WTC11 (cell line): Measurements from ENCODE around the gene DCAF11. TPM values are rescaled to one million over a fixed set of nuclear protein-coding genes. Genes with fewer than 3 reads are reported as not detected.

Experiments
- ATAC-seq: fragments of 200-7000 bp; cut with Tn5 transposase; 2 replicates; pipeline ENCODE4 v1.10.0; 2021; ENCODE audit warnings: mild to moderate bottlenecking, moderate library complexity
- CTCF ChIA-PET: fragments of 300-600 bp; sonication (Branson Sonifier 250); formaldehyde crosslinking; loops from one replicate; lab custom pipeline; 2021; ENCODE audit warnings: antibody characterized with exemption; lab: Charles Lee
- POLR2A ChIA-PET: fragments of 350-600 bp; sonication (Branson Sonifier 250); formaldehyde crosslinking; loops from one replicate; lab custom pipeline; 2021; ENCODE audit warnings: antibody characterized with exemption; lab: Charles Lee
- DNase-seq: peaks from one replicate; pipeline ENCODE4 v3.0.0; 2021; ENCODE audit warnings: low spot score
- H3K27ac Mint-ChIP-seq: 2 replicates; pipeline ENCODE4 v1.8.0; 2021; ENCODE audit warnings: mixed read lengths
- H3K27me3 Mint-ChIP-seq: 2 replicates; pipeline ENCODE4 v1.8.0; 2021; ENCODE audit warnings: low read depth, mild to moderate bottlenecking, moderate library complexity, mixed read lengths
- H3K36me3 Mint-ChIP-seq: 2 replicates; pipeline ENCODE4 v1.8.0; 2021; ENCODE audit warnings: mixed read lengths
- H3K4me1 Mint-ChIP-seq: 2 replicates; pipeline ENCODE4 v1.8.0; 2022; ENCODE audit warnings: mixed read lengths
- H3K4me3 Mint-ChIP-seq: 2 replicates; pipeline ENCODE4 v1.8.0; 2021; ENCODE audit warnings: mild to moderate bottlenecking, moderate library complexity, mixed read lengths
- H3K9me3 Mint-ChIP-seq: 2 replicates; pipeline ENCODE4 v1.8.0; 2021; ENCODE audit warnings: mixed read lengths
- ATF1 ChIP-seq: sonication (generic); formaldehyde crosslinking; IDR thresholded peaks from 2 replicates; pipeline ENCODE4 v1.8.1; 2023; ENCODE audit warnings: mild to moderate bottlenecking, moderate library complexity, missing genetic modification reagents
- CTCF ChIP-seq: fragments of 200-600 bp; IDR thresholded peaks from 2 replicates; pipeline ENCODE4 v1.8.0; 2022; ENCODE audit warnings: antibody characterized with exemption
- FOXK1 ChIP-seq: sonication (generic); formaldehyde crosslinking; IDR thresholded peaks from 2 replicates; pipeline ENCODE4 v1.8.0; 2022; ENCODE audit warnings: mild to moderate bottlenecking, moderate library complexity, missing genetic modification reagents
- MYBL2 ChIP-seq: sonication (generic); formaldehyde crosslinking; IDR thresholded peaks from 2 replicates; pipeline ENCODE4 v1.8.1; 2023; ENCODE audit warnings: mild to moderate bottlenecking, moderate library complexity, missing genetic modification reagents
- NFYB ChIP-seq: sonication (generic); formaldehyde crosslinking; conservative IDR thresholded peaks from 2 replicates; pipeline ENCODE4 v1.8.0; 2022; ENCODE audit warnings: low read depth, missing genetic modification reagents
- NR2C2 ChIP-seq: sonication (generic); formaldehyde crosslinking; IDR thresholded peaks from 2 replicates; pipeline ENCODE4 v1.8.0; 2022; ENCODE audit warnings: mild to moderate bottlenecking, missing genetic modification reagents
- PRRX2 ChIP-seq: fragments of 250-450 bp; sonication (Bioruptor Pico); IDR thresholded peaks from 2 replicates; pipeline ENCODE4 v1.8.0; 2021; ENCODE audit warnings: mild to moderate bottlenecking
- RELA ChIP-seq: sonication (generic); formaldehyde crosslinking; IDR thresholded peaks from 2 replicates; pipeline ENCODE4 v1.8.1; 2022; ENCODE audit warnings: missing genetic modification reagents, mild to moderate bottlenecking, borderline replicate concordance
- SOX15 ChIP-seq: fragments of 250-450 bp; sonication (Bioruptor Pico); IDR thresholded peaks from 2 replicates; pipeline ENCODE4 v1.9.0; 2021; ENCODE audit warnings: mild to moderate bottlenecking
- TP53 ChIP-seq: sonication (generic); formaldehyde crosslinking; IDR thresholded peaks from 2 replicates; pipeline ENCODE4 v1.8.1; 2023; ENCODE audit warnings: mild to moderate bottlenecking, missing genetic modification reagents
- ZMAT4 ChIP-seq: fragments of 250-450 bp; sonication (Bioruptor Pico); IDR thresholded peaks from 2 replicates; pipeline ENCODE4 v1.9.0; 2021; ENCODE audit warnings: mild to moderate bottlenecking
- ZNF138 ChIP-seq: sonication (generic); formaldehyde crosslinking; conservative IDR thresholded peaks from 2 replicates; pipeline ENCODE4 v1.8.1; 2022; ENCODE audit warnings: mild to moderate bottlenecking, moderate library complexity, missing genetic modification reagents
- ZNF219 ChIP-seq: sonication (generic); formaldehyde crosslinking; IDR thresholded peaks from 2 replicates; pipeline ENCODE4 v1.8.0; 2023; ENCODE audit warnings: missing genetic modification reagents, mild to moderate bottlenecking, borderline replicate concordance
- ZNF263 ChIP-seq: sonication (generic); formaldehyde crosslinking; IDR thresholded peaks from 2 replicates; pipeline ENCODE4 v1.8.1; 2022; ENCODE audit warnings: low read depth, mild to moderate bottlenecking, moderate library complexity, missing genetic modification reagents
- total RNA-seq: library from RNA; stranded (reverse); gene quantifications from 3 replicates; pipeline ENCODE4 v1.2.3, GENCODE V29; 2021
- TF ChIP-seq, protein P1 (sequence below): fragments of 250-450 bp; sonication (Bioruptor Pico); IDR thresholded peaks from 2 replicates; pipeline ENCODE4 v1.8.0; 2021; ENCODE audit warnings: mild to moderate bottlenecking
- TF ChIP-seq, protein P2 (sequence below): fragments of 250-450 bp; sonication (Bioruptor Pico); IDR thresholded peaks from 2 replicates; pipeline ENCODE4 v2.1.2; 2022; ENCODE audit warnings: mild to moderate bottlenecking, moderate library complexity
- TF ChIP-seq, protein P3 (sequence below): sonication (generic); formaldehyde crosslinking; IDR thresholded peaks from 2 replicates; pipeline ENCODE4 v1.8.0; 2022; ENCODE audit warnings: mild to moderate bottlenecking, missing genetic modification reagents
- TF ChIP-seq, protein P4 (sequence below): sonication (generic); formaldehyde crosslinking; IDR thresholded peaks from 2 replicates; pipeline ENCODE4 v1.8.0; 2022; ENCODE audit warnings: mild to moderate bottlenecking, missing genetic modification reagents
- TF ChIP-seq, protein P5 (sequence below): fragments of 250-450 bp; sonication (Bioruptor Pico); conservative IDR thresholded peaks from 2 replicates; pipeline ENCODE4 v1.9.0; 2021; ENCODE audit warnings: mild to moderate bottlenecking

DCAF11 gene
- total RNA-seq, 1 experiment from 2014 or later = 73.6 TPM

GRCh38 chr14:24074625-24075484 is 39.7 kb upstream of the DCAF11 start:
- CTCF ChIA-PET = interaction anchor here (0.8 to 2.5 kb wide), 7 partner anchors 15 to 86 kb away, joined by 3 to 17 read pairs (median 6); partner anchors contain the start of genes IRF9 and PCK2
- Mint-ChIP-seq H3K4me3 (no peak overlapping the region), H3K27ac (no peak overlapping the region), H3K4me1 (peaks cover 18% of the 10 kb centered on the region), H3K27me3 (no peaks in the 10 kb centered on the region; the same call in none of the 2 replicates), H3K36me3 (no peaks in the 10 kb centered on the region), H3K9me3 (no peaks in the 10 kb centered on the region)
- no peak for TF ChIP-seq ZMAT4
- TF ChIP-seq, protein P1, sequence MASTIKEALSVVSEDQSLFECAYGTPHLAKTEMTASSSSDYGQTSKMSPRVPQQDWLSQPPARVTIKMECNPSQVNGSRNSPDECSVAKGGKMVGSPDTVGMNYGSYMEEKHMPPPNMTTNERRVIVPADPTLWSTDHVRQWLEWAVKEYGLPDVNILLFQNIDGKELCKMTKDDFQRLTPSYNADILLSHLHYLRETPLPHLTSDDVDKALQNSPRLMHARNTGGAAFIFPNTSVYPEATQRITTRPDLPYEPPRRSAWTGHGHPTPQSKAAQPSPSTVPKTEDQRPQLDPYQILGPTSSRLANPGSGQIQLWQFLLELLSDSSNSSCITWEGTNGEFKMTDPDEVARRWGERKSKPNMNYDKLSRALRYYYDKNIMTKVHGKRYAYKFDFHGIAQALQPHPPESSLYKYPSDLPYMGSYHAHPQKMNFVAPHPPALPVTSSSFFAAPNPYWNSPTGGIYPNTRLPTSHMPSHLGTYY (CRISPR knock-in tag) = no peak
- no peak for ATAC-seq
- no peak for DNase-seq
- POLR2A ChIA-PET = interaction anchor here (1.7 kb wide), 1 partner anchor 19 kb away, joined by 4 read pairs; the partner anchor contains the start of gene PCK2

GRCh38 chr14:24075485-24076301 is 38.9 kb upstream of the DCAF11 start:
- DNase-seq (no peak), ATAC-seq (no peak)
- H3K4me3 Mint-ChIP-seq = no peak overlapping the region
- H3K4me1 Mint-ChIP-seq = peaks cover 26% of the 10 kb centered on the region
- TF ChIP-seq ATF1 (CRISPR knock-in tag) (no peak), FOXK1 (CRISPR knock-in tag) (no peak), ZNF263 (CRISPR knock-in tag) (no peak)
- no peaks in the 10 kb centered on the region for H3K9me3 Mint-ChIP-seq
- CTCF ChIA-PET = interaction anchor here (1.1 to 2.5 kb wide), 5 partner anchors 14 to 85 kb away, joined by 3 to 17 read pairs (median 6); partner anchors contain the start of genes IRF9 and PCK2
- POLR2A ChIA-PET = interaction anchor here (1.7 kb wide), 1 partner anchor 18 kb away, joined by 4 read pairs; the partner anchor contains the start of gene PCK2
- H3K27me3 Mint-ChIP-seq = peaks cover 2% of the 10 kb centered on the region
- H3K27ac Mint-ChIP-seq = no peak overlapping the region
- H3K36me3 Mint-ChIP-seq = no peaks in the 10 kb centered on the region

DNA sequence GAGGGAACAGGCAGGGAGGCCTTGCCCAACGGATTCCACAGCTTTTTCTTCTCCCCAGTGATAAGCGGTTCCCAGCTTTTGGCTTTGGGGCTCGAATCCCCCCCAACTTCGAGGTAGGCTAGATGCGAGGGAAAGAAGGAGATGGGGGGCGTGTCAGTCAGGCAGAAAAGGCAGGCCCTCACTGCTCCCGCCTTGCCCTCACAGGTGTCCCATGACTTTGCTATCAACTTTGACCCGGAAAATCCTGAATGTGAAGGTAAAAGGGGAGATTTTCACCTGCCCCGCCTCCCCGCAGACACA is 38.3 kb upstream of the DCAF11 start:
- CTCF ChIA-PET = interaction anchor here (1.1 to 2.5 kb wide), 4 partner anchors 14 to 85 kb away, joined by 3 to 17 read pairs (median 10); partner anchors contain the start of genes IRF9 and PCK2
- no peaks in the 10 kb centered on the region for H3K9me3 Mint-ChIP-seq
- no peak overlapping the region for H3K4me3 Mint-ChIP-seq
- ATAC-seq (no peak), DNase-seq (no peak)
- POLR2A ChIA-PET = no interaction called here
- H3K27me3 Mint-ChIP-seq = peaks cover 2% of the 10 kb centered on the region
- H3K27ac Mint-ChIP-seq = no peak overlapping the region; the same call in 1 of the 2 replicates
- H3K36me3 Mint-ChIP-seq = no peaks in the 10 kb centered on the region
- peaks cover 29% of the 10 kb centered on the region for H3K4me1 Mint-ChIP-seq
- TF ChIP-seq TP53 (CRISPR knock-in tag) = no peak
- TF ChIP-seq RELA = no peak
- TF ChIP-seq NR2C2 (CRISPR knock-in tag) = no peak
- no peak for TF ChIP-seq CTCF
- TF ChIP-seq SOX15 (CRISPR knock-in tag) = no peak
- TF ChIP-seq, protein P2, sequence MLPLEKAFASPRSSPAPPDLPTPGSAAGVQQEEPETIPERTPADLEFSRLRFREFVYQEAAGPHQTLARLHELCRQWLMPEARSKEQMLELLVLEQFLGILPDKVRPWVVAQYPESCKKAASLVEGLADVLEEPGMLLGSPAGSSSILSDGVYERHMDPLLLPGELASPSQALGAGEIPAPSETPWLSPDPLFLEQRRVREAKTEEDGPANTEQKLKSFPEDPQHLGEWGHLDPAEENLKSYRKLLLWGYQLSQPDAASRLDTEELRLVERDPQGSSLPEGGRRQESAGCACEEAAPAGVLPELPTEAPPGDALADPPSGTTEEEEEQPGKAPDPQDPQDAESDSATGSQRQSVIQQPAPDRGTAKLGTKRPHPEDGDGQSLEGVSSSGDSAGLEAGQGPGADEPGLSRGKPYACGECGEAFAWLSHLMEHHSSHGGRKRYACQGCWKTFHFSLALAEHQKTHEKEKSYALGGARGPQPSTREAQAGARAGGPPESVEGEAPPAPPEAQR = no peak
- TF ChIP-seq, protein P3, sequence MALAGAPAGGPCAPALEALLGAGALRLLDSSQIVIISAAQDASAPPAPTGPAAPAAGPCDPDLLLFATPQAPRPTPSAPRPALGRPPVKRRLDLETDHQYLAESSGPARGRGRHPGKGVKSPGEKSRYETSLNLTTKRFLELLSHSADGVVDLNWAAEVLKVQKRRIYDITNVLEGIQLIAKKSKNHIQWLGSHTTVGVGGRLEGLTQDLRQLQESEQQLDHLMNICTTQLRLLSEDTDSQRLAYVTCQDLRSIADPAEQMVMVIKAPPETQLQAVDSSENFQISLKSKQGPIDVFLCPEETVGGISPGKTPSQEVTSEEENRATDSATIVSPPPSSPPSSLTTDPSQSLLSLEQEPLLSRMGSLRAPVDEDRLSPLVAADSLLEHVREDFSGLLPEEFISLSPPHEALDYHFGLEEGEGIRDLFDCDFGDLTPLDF (CRISPR knock-in tag) = no peak
- TF ChIP-seq, protein P4, sequence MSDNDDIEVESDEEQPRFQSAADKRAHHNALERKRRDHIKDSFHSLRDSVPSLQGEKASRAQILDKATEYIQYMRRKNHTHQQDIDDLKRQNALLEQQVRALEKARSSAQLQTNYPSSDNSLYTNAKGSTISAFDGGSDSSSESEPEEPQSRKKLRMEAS (CRISPR knock-in tag) = no peak
- no peak for TF ChIP-seq ZNF138
- TF ChIP-seq, protein P5, sequence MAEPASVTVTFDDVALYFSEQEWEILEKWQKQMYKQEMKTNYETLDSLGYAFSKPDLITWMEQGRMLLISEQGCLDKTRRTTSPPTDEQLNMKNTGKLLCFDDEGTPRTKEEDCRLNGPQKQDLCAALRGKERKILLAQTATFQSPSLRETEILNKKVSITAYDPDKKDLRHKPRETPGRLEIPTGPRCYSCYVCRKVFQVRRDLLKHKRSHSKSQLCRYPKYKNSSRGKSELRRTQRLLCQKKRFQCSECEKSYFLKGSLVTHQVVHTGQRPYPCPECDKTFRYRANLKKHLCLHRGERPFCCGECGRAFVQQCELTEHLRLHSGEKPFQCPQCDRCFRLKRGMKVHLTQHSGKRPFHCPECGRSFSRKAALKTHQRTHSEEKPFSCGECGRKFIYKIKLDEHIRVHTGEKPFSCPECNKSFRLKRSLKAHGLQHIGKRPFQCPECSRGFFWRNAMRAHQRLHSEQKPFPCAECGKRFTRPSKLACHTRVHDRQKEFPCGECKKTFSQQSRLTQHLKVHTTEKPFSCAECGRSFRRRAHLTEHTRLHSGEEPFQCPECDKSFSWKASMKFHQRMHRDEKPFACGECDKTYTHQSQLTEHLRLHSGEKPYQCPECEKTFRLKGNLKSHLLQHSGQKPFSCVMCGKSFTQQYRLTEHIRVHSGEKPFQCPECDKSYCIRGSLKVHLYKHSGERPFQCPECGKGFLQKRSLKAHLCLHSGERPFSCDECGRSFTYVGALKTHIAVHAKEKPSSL (CRISPR knock-in tag) = no peak
- no peak for TF ChIP-seq ZNF219 (CRISPR knock-in tag)
- no peak for TF ChIP-seq PRRX2 (CRISPR knock-in tag)
- no peak for TF ChIP-seq NFYB (CRISPR knock-in tag)
- no peak for TF ChIP-seq MYBL2 (CRISPR knock-in tag)
